SK-MEL-5 (cell line): Measurements from ENCODE around the gene COLEC11. TPM values are rescaled to one million over a fixed set of nuclear protein-coding genes. Genes with fewer than 3 reads are reported as not detected.
"Not testable (repeated sequence)": the region's sequence is repeated elsewhere in the genome, so short reads cannot be mapped to it uniquely, and the experiment has no call there.

ENCODE experiments used
- DNase-seq: peaks from one replicate; pipeline ENCODE4 v3.0.0-alpha.2; 2016; ENCODE audit warnings: low read depth, low spot score
- in situ Hi-C: cut with HindIII; loops from 2 replicates; pipeline ENCODE4 v1.10.0; 2016; ENCODE audit warnings: low sequenced_read_pairs, high pct_unique_total_duplicates, low pct_unique_long_range_greater_than_20kb
- polyA plus RNA-seq, 2 experiments: library from polyadenylated mRNA; depleted of rRNA; stranded (reverse); fragments of >200 nt; gene quantifications; 2 replicates each; pipeline ENCODE4 v1.2.3, GENCODE V29; 2015
- total RNA-seq: library from RNA; depleted of rRNA; stranded (reverse); fragments of >200 nt; shearing (Covaris generic); gene quantifications from 2 replicates; pipeline ENCODE4 v1.2.3, GENCODE V29; 2014; rRNA removed

COLEC11 gene
- not detected in 2 replicates for total RNA-seq
- 0.24 TPM in 1 of 2 replicates, not detected in the other for polyA plus RNA-seq (2015; cell fraction: cytosol; rRNA removed)
- not detected in 2 replicates for polyA plus RNA-seq (2015; cell fraction: nucleus; rRNA removed)

GRCh38 chr2:3594493-3595281 lies at the start of gene COLEC11:
COLEC11 (plus strand) TSS chr2:3595112; CDS start chr2:3604341, 9,229 bp downstream.
- in situ Hi-C loops: no loop called here
- no peak for DNase-seq

- no peak for DNase-seq
- in situ Hi-C loops: no loop called here
These were observed 49.0 kb upstream of the COLEC11 start for GRCh38 chr2:3545788-3546478.

DNA sequence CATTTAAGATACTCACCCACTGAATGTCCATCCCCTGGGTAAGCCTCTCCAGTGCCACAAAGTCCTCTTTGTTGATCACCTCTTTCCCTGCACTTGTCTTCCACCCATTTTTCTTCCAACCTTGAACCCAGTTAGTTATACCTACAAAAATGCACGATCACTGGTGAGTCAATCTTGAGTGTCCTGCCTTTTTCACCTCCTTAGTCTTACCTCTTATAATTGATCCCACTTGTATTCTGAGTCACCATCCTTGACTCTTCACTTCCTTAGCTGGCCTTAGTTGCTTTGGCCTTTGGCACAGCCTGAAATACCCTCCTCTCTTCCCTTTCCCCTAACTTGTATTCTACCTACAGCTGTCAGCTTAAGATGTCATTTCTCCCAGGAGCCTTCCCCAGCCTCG lies 47.0 kb upstream of the COLEC11 start:
- in situ Hi-C loops: no loop called here
- DNase-seq: no peak

GRCh38 chr2:3553946-3554345 lies 41.0 kb upstream of the COLEC11 start:
- no peak for DNase-seq
- in situ Hi-C loops: no loop called here

- in situ Hi-C loops: no loop called here
- no peak for DNase-seq
These were observed 37.2 kb upstream of the COLEC11 start for GRCh38 chr2:3557639-3558204.

DNA sequence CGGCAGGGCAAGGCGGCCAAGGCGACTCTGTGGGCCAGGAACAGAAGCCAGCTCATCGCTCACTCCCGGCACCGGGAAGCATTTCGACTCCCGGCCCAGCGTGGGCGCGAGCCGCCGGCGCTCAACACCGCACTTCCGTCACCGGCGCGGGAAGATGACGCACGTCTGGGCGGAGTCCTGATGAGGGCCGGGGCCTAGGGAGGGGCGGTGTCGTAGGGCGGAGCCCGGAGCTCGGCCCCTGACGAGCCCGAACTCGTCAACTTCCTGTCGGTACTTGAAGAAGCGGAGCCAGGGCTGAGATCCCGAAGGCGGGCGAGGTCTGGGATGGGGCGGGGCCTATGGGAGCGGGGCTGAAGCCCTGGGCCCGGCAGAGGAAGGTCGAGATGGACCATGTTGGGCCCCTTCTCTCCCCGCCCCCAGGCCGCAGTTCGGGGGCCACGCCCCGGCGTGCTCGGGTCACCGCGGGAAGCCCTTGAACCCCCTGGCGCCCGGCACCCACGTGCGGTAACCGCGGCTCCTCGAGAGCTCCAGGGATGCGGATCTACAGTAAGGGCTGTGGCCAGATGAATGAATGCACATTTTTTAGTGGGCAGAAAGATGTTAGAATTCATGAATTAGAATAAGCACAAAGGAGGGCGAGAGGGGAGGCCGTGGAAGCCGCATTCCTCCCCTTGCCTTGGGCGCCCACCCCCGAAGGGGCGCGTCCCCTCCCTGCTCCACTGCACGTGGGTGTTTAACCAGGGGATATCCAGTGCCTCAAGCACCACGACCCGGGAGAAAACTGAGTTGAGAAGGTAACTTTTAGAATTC lies 36.5 kb upstream of the COLEC11 start, which contains the start of gene RNASEH1:
Gene RNASEH1 (minus strand): TSS at position 129 of the 810 bp plus-strand sequence. CDS start 73 bp downstream, at position 56.
- peak; percentile 99 for DNase-seq
- in situ Hi-C loops: no loop called here

DNA sequence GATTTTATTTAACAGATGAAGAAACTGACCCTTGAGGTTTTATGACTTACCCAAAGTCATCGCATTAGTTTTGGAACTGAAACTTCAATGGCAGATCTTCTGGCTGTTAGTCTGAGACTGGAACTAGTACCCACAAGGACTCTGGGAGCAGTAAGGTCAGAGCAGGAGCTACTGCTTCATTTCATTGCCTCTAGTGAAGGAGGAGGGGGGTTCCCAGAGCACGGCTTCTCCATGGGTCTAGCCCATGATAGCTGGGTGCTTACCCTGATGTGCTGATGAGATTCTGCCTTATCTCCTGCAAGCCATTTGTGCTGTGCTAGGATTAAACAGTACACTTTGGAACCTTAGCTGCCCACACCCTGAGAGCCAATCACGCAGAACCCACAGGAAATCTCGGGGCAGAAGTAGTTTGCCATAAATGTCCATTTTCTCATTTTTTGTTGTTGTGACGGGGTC lies 31.4 kb upstream of the COLEC11 start:
- in situ Hi-C loops: no loop called here
- no peak for DNase-seq

DNA sequence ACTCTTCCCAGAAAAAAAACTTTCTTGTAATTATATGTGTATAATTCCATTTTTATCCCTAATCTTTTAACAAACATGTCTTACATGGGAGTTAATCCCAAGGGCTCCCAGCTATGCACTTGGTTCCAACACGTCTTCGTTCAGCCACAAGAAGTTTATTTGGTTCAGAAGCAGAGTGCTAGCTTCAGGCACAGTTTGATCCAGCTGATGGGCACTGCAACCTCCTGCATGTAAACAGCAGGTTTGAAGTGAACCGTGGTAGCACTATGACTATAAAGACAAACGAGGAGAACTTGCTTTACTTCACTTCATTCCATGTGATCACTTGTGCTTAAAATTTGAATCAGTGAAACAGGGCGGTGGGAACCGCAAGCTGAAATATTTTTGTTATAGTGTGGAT lies 29.8 kb upstream of the COLEC11 start:
- DNase-seq: no peak
- in situ Hi-C loops: no loop called here

DNA sequence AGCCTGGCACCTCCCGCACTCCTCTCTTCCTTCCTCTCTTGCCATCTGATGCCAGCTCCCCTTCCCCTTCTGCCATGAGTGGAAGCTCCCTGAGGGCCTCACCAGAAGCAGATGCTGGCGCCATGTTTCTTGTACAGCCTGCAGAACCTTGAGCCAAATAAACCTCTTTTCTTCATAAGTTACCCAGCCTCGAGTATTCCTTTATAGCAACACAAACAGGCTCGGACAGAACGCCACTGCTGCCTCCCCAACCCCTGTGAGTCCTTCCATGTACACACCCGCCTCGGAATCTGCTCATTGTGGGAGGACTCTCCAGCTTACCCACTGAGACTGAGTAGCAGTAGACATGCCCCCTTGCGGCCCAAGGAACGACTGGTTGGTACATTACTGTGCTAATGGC lies 28.1 kb upstream of the COLEC11 start:
- DNase-seq: no peak
- in situ Hi-C loops: no loop called here

- in situ Hi-C loops, DNase-seq: not testable (repeated sequence)
These were observed 25.3 kb upstream of the COLEC11 start for GRCh38 chr2:3569656-3570055.

GRCh38 chr2:3571284-3571683 lies 23.6 kb upstream of the COLEC11 start:
- in situ Hi-C loops: no loop called here
- DNase-seq: no peak

DNA sequence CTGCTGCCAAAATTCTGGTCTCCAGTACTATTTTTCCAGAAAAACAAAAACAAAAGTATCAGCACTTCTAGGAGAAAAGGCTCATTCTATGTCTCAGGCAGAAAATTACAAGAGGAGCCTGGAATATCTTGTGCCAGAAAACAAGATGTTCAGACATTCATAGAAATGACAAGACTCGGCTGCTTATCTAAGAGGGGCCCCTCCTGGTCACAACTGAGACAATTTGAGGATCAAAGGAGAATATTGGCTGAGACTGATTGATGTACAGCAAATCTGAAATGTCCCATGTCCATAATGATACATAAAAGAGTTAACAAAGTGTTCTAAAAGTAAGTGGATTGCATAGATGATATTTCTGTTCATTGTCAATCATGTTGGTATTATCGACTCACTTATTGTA lies 22.3 kb upstream of the COLEC11 start:
- in situ Hi-C loops: no loop called here

DNA sequence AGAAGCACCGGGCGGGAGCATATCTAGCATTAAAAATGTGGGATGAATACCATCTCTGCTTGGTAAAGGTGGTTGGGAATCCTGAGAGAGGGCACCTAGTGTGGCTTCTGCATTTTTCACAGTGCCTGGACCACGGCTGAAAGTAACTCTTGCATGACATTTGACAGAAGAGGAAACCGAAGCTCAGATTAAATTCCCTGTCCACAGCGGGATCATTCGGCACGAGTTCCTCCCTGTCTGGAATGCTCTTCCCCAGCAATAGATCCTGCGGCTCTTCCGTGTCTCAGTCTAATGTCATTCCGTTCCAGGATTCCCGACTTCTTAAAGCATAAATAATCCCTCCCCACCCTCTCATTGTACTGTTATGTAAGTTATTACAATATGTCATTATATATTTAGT lies 20.8 kb upstream of the COLEC11 start:
- DNase-seq: no peak
- in situ Hi-C loops: no loop called here

More for the DNA sequence above, 22.3 kb upstream of the COLEC11 start:
- no peak for DNase-seq

- peak; percentile 17 for DNase-seq
These were observed 19.2 kb upstream of the COLEC11 start for GRCh38 chr2:3575534-3576262.

DNA sequence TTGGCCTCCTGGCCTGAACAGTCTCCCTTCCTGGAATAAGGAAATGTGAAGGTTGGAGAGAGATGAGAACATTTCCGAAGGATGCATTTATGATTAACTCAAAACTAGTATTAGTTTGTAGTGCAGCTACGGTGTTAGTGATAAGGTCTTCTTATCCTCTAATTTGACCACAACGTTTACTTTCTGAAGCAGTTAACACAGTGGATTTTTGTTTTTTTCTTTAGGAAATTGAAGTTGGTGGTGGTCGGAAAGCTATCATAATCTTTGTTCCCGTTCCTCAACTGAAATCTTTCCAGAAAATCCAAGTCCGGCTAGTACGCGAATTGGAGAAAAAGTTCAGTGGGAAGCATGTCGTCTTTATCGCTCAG lies 18.7 kb upstream of the COLEC11 start:
- in situ Hi-C loops, DNase-seq: not testable (repeated sequence)

More at GRCh38 chr2:3575534-3576262, 19.2 kb upstream of the COLEC11 start:
- in situ Hi-C loops: no loop called here

- DNase-seq: no peak
- in situ Hi-C loops: no loop called here
These were observed 15.9 kb upstream of the COLEC11 start for GRCh38 chr2:3578987-3579386.

- in situ Hi-C loops: no loop called here
- DNase-seq: no peak
These were observed 14.5 kb upstream of the COLEC11 start for GRCh38 chr2:3580449-3580848.
